ENCODE data around the gene RDX.

RDX gene

DNA sequence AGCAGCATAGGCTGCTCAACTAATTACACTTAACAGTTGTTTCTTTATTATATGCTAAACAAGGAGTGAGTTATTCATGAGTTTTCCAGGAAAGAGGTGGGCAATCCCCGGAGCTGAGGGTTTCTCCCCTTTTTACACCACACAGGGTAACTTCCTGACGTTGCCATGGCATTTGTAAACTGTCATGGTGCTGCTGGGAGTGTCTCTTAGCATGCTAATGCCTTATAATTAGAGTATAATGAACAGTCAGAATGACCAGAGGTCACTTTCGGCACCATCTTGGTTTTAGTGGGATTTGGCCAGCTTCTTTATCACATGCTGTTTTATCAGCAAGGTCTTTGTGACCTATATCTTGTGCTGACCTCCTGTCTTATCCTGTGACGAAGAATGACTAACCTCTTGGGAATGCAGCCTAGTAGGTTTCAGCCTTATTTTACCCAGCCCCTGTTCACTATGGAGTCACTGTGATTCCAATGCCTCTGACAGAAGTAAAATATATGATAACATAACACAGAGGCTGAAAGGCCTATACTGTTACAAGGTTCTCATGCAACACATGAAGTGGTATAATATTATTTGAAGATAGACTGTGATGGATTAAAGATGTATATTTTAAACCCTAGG lies 41.3 kb upstream of the RDX start:
- DNase-seq (ENCODE audit: extremely low read depth, insufficient read length), result no peak
- H3K4me3 ChIP-seq (replicated peaks; ENCODE audit: low read depth, low read length), result no peak overlapping the region
- no peaks in the 10 kb centered on the region for H3K27me3 ChIP-seq (replicated peaks; ENCODE audit: control insufficient read depth, insufficient read depth, low read length)
- TF ChIP-seq, protein P1, sequence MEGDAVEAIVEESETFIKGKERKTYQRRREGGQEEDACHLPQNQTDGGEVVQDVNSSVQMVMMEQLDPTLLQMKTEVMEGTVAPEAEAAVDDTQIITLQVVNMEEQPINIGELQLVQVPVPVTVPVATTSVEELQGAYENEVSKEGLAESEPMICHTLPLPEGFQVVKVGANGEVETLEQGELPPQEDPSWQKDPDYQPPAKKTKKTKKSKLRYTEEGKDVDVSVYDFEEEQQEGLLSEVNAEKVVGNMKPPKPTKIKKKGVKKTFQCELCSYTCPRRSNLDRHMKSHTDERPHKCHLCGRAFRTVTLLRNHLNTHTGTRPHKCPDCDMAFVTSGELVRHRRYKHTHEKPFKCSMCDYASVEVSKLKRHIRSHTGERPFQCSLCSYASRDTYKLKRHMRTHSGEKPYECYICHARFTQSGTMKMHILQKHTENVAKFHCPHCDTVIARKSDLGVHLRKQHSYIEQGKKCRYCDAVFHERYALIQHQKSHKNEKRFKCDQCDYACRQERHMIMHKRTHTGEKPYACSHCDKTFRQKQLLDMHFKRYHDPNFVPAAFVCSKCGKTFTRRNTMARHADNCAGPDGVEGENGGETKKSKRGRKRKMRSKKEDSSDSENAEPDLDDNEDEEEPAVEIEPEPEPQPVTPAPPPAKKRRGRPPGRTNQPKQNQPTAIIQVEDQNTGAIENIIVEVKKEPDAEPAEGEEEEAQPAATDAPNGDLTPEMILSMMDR (IDR thresholded peaks at IDR 0.05; ENCODE audit: insufficient read depth, low read length, poor library complexity, severe bottlenecking), result no peak
- H3K36me3 ChIP-seq (ENCODE audit: control insufficient read depth, insufficient read depth, low read length), result 0 out of 2 replicates have a peak, but pooled peaks cover 1% of the 10 kb centered on the region

DNA sequence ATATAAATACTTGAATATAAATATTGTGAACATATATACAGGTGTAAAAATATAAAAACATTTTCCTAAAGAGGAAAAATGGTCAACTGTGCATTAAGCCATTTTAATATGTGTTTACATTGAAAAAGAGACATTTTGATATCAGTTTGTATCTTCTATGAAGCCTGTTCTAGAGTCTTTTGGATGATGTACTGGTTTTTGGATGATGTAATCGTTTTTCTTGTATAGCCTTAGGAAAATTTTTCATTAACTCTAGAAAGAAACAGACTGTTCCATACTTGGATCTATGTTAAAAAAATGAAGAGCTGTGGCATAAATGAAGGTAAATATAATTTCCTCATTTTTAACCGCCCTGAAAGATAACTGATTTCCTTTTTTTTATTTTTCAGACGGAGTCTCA lies 39.6 kb upstream of the RDX start:
- DNase-seq (ENCODE audit: extremely low read depth, insufficient read length), result no peak
- Histone ChIP-seq H3K27me3 (replicated peaks; ENCODE audit: control insufficient read depth, insufficient read depth, low read length) (no peaks in the 10 kb centered on the region), H3K36me3 (ENCODE audit: control insufficient read depth, insufficient read depth, low read length) (0 out of 2 replicates have a peak, but pooled peaks cover 1% of the 10 kb centered on the region), H3K4me3 (replicated peaks; ENCODE audit: low read depth, low read length) (no peak overlapping the region)
- TF ChIP-seq, protein P1 (IDR thresholded peaks at IDR 0.05; ENCODE audit: insufficient read depth, low read length, poor library complexity, severe bottlenecking), result no peak

DNA sequence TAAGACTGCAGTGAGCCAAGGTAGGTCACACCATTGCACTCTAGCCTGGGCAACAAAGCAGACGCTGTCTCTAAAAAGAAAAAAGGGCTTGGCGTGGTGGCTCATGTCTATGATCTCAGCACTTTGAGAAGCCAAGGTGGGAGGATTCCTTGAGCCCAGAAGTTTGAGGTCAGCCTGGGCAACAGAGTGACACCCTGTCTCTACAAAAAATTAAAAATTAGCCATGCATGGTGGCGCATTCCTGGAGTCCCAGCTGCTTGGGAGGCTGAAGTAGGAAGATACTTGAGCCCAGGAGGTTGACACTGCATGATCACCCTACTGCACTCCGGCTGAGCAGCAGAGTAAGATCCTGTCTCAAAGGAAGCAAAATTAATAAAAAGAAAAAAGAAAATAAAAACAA lies 38.9 kb upstream of the RDX start:
- Histone ChIP-seq H3K27me3 (replicated peaks; ENCODE audit: control insufficient read depth, insufficient read depth, low read length) (no peaks in the 10 kb centered on the region), H3K36me3 (ENCODE audit: control insufficient read depth, insufficient read depth, low read length) (0 out of 2 replicates have a peak, but pooled peaks cover 1% of the 10 kb centered on the region), H3K4me3 (replicated peaks; ENCODE audit: low read depth, low read length) (no peak overlapping the region)
- DNase-seq (ENCODE audit: extremely low read depth, insufficient read length), result no peak
- TF ChIP-seq, protein P1 (IDR thresholded peaks at IDR 0.05; ENCODE audit: insufficient read depth, low read length, poor library complexity, severe bottlenecking), result no peak

DNA sequence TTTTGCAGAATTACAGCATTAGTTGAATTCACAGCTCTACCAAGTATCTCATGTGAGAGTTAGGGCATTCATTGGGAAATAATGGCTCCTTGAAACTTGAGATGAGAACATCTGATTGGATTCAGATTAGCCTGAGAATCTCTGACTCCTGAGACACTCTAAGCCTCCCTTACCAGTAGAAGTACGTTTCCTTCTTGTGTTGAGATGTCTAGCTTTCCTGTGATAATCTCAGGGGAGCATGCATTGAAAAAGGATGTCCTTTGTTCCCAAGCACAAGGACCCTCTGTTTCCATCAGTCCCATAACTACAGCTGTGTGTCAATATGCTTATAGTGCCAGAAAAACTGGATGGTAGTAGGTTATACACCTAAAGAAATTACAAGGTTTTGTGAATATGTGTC lies 35.2 kb upstream of the RDX start:
- DNase-seq (ENCODE audit: extremely low read depth, insufficient read length), result no peak
- Histone ChIP-seq H3K27me3 (replicated peaks; ENCODE audit: control insufficient read depth, insufficient read depth, low read length) (no peaks in the 10 kb centered on the region), H3K4me3 (replicated peaks; ENCODE audit: low read depth, low read length) (no peak overlapping the region), H3K36me3 (ENCODE audit: control insufficient read depth, insufficient read depth, low read length) (0 out of 2 replicates have a peak, but pooled peaks cover 1% of the 10 kb centered on the region)
- TF ChIP-seq, protein P1 (IDR thresholded peaks at IDR 0.05; ENCODE audit: insufficient read depth, low read length, poor library complexity, severe bottlenecking), result no peak

DNA sequence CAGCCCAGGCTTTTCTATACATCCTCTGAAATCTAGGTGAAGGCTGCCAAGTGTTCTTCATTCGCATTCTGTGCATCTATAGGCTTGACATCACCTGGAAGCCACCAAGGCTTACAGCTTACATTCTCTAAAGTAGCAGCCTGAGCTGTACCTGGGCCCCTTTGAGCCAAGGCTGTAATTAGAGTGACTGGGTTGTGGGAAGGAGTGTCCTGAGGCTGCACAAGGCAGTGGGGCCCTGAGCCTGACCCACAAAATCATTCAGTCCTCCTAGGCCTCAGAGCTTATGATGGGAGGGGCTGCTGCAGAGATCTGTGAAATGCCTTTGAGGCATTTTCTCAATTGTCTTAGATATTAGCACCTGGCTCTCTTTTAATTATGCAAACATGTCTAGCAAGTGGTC lies 33.0 kb upstream of the RDX start:
- H3K27me3 ChIP-seq (replicated peaks; ENCODE audit: control insufficient read depth, insufficient read depth, low read length), result no peaks in the 10 kb centered on the region

More for the DNA sequence above, 33.0 kb upstream of the RDX start:
- TF ChIP-seq, protein P1 (IDR thresholded peaks at IDR 0.05; ENCODE audit: insufficient read depth, low read length, poor library complexity, severe bottlenecking), result no peak
- H3K36me3 ChIP-seq (ENCODE audit: control insufficient read depth, insufficient read depth, low read length), result 0 out of 2 replicates have a peak, but pooled peaks cover 1% of the 10 kb centered on the region
- H3K4me3 ChIP-seq (replicated peaks; ENCODE audit: low read depth, low read length), result no peak overlapping the region
- no peak for DNase-seq (ENCODE audit: extremely low read depth, insufficient read length)
